SU-DHL-6 (cell line): ENCODE measurements around the gene RENBP.
A peak's percentile ranks its signal among the peaks of the same experiment; 100 is the strongest.

Source experiments
- H2AFZ ChIP-seq: fragments of 200-600 bp; sonication (generic); 2 replicates; pipeline ENCODE4 v1.6.1; 2014; ENCODE audit warnings: low read depth, mild to moderate bottlenecking, moderate library complexity, mixed read lengths, antibody characterized with exemption, low read length; ENCODE audit not compliant: severe bottlenecking
- H3F3A ChIP-seq: fragments of 200-600 bp; shearing (Covaris generic); 2 replicates; pipeline ENCODE4 v1.6.0; 2016; ENCODE audit warnings: antibody characterized with exemption, mild to moderate bottlenecking; ENCODE audit not compliant: insufficient read depth
- H3K27ac ChIP-seq: fragments of 200-600 bp; sonication (generic); 2 replicates; pipeline ENCODE4 v1.5.1; 2016; ENCODE audit warnings: low read depth, mild to moderate bottlenecking, low read length, moderate library complexity, mixed read lengths
- H3K27me3 ChIP-seq: fragments of 200-600 bp; sonication (generic), shearing (Covaris generic); 2 replicates; pipeline ENCODE4 v1.6.0; 2014; ENCODE audit warnings: mild to moderate bottlenecking, low read length
- H3K36me3 ChIP-seq: fragments of 200-600 bp; sonication (generic); 2 replicates; pipeline ENCODE4 v1.6.1; 2014; ENCODE audit warnings: mild to moderate bottlenecking, low read length, mixed read lengths
- H3K4me2 ChIP-seq: fragments of 300-600, 200-600 bp; shearing (Covaris generic), sonication (generic); 2 replicates; pipeline ENCODE4 v1.6.0; 2014; ENCODE audit warnings: low read length, low read depth, mild to moderate bottlenecking; ENCODE audit not compliant: poor library complexity, severe bottlenecking
- H3K4me3 ChIP-seq: fragments of 200-600 bp; sonication (generic); 2 replicates; pipeline ENCODE4 v1.5.1; 2014; ENCODE audit warnings: antibody characterized with exemption, low read length, mild to moderate bottlenecking, mixed read lengths; ENCODE audit not compliant: insufficient read depth, poor library complexity, severe bottlenecking
- H3K79me2 ChIP-seq: fragments of 200-600 bp; sonication (generic); 2 replicates; pipeline ENCODE4 v1.6.1; 2014; ENCODE audit warnings: mild to moderate bottlenecking, low read length, moderate library complexity; ENCODE audit not compliant: insufficient read depth
- H3K9ac ChIP-seq: fragments of 200-600 bp; sonication (generic); 2 replicates; pipeline ENCODE4 v1.7.0; 2014; ENCODE audit warnings: mild to moderate bottlenecking, low read length
- H3K9me2 ChIP-seq: fragments of 200-600 bp; sonication (generic); replicated peaks from 2 replicates; pipeline ENCODE4 v1.6.1; 2014; ENCODE audit warnings: low read length; ENCODE audit not compliant: insufficient read depth
- H3K9me3 ChIP-seq: fragments of 200-600 bp; sonication (generic); 2 replicates; pipeline ENCODE4 v1.6.1; 2014; ENCODE audit warnings: low read length, mixed read lengths; ENCODE audit not compliant: insufficient read depth
- H4K20me1 ChIP-seq: fragments of 200-600 bp; sonication (generic); 2 replicates; pipeline ENCODE4 v1.6.1; 2014; ENCODE audit warnings: low read depth, mild to moderate bottlenecking, antibody characterized with exemption, low read length, moderate library complexity, mixed read lengths
- CTCF ChIP-seq: fragments of 200-600 bp; sonication (generic); IDR thresholded peaks from one replicate; pipeline ENCODE4 v1.5.1; 2017; ENCODE audit warnings: antibody characterized with exemption, mild to moderate bottlenecking, low read length, moderate library complexity; ENCODE audit not compliant: insufficient read depth, poor library complexity, severe bottlenecking
- EZH2phosphoT487 ChIP-seq: fragments of 200-600 bp; sonication (generic), shearing (Covaris generic); conservative IDR thresholded peaks from 2 replicates; pipeline ENCODE4 v1.6.1; 2018; ENCODE audit warnings: mild to moderate bottlenecking, antibody characterized with exemption, low read length, moderate library complexity, mixed read lengths

The RENBP gene

GRCh38 chrX:153934762-153935325 is 9.6 kb downstream of the RENBP start, which contains the start of gene NAA10:
Gene NAA10 (minus strand): TSS chrX:153935037. CDS start chrX:153934904, 133 bp downstream.
- H3K4me3 ChIP-seq, result peak within 1 kb of the TSS; percentile 84
- peak within 1 kb of the TSS; percentile 93 for H3K4me2 ChIP-seq
- no peaks in the 10 kb centered on the region for H4K20me1 ChIP-seq
- H3K27me3 ChIP-seq, result no peaks in the 10 kb centered on the region
- no peaks in the 10 kb centered on the region for H3K9me3 ChIP-seq
- peak within 1 kb of the TSS; percentile 51 for H3K27ac ChIP-seq
- 0 out of 2 replicates have a peak, but pooled peaks cover 5% of the 10 kb centered on the region for H3F3A ChIP-seq
- TF ChIP-seq EZH2phosphoT487, result no peak
- TF ChIP-seq CTCF, result no peak
- no peaks in the 10 kb centered on the region for H3K36me3 ChIP-seq
- H2AFZ ChIP-seq, result peak within 1 kb of the TSS; percentile 85
- H3K9me2 ChIP-seq, result no peaks in the 10 kb centered on the region
- H3K79me2 ChIP-seq, result peaks cover 19% of the 10 kb centered on the region
- H3K9ac ChIP-seq, result peak within 1 kb of the TSS; percentile 96

GRCh38 chrX:153934148-153934761 is 10.2 kb downstream of the RENBP start:
- no peaks in the 10 kb centered on the region for H4K20me1 ChIP-seq
- no peaks in the 10 kb centered on the region for H3K27me3 ChIP-seq
- no peaks in the 10 kb centered on the region for H3K36me3 ChIP-seq
- peak overlapping the region; percentile 84 for H3K4me3 ChIP-seq
- H3K9ac ChIP-seq, result peak overlapping the region; percentile 96
- peaks cover 19% of the 10 kb centered on the region for H3K79me2 ChIP-seq
- H3K9me3 ChIP-seq, result no peaks in the 10 kb centered on the region
- H3K27ac ChIP-seq, result peak overlapping the region; percentile 51
- TF ChIP-seq EZH2phosphoT487, result no peak
- no peak for TF ChIP-seq CTCF
- H2AFZ ChIP-seq, result no peak overlapping the region
- H3K4me2 ChIP-seq, result peak overlapping the region; percentile 93
- H3F3A ChIP-seq, result peaks cover 6% of the 10 kb centered on the region; the same call in 1 of the 2 replicates
- H3K9me2 ChIP-seq, result no peaks in the 10 kb centered on the region

GRCh38 chrX:153933748-153934147 is 10.7 kb downstream of the RENBP start:
- Histone ChIP-seq H3K79me2 (peaks cover 19% of the 10 kb centered on the region), H3K36me3 (no peaks in the 10 kb centered on the region), H3K27me3 (no peaks in the 10 kb centered on the region), H3K4me2 (peak overlapping the region; percentile 93), H3F3A (peaks cover 11% of the 10 kb centered on the region), H2AFZ (no peak overlapping the region), H4K20me1 (no peaks in the 10 kb centered on the region), H3K9me3 (no peaks in the 10 kb centered on the region), H3K27ac (peak overlapping the region; percentile 51; the same call in 1 of the 2 replicates), H3K9ac (peak overlapping the region; percentile 96), H3K4me3 (peak overlapping the region; percentile 84), H3K9me2 (no peaks in the 10 kb centered on the region)
- TF ChIP-seq CTCF, result no peak
- TF ChIP-seq EZH2phosphoT487, result no peak
